Measurements from ENCODE around the gene RPS19. TPM values are rescaled to one million over a fixed set of nuclear protein-coding genes. Genes with fewer than 3 reads are reported as not detected.

RPS19 gene
- total RNA-seq, 1 experiment from 2014 or later, result 1,349 TPM

DNA sequence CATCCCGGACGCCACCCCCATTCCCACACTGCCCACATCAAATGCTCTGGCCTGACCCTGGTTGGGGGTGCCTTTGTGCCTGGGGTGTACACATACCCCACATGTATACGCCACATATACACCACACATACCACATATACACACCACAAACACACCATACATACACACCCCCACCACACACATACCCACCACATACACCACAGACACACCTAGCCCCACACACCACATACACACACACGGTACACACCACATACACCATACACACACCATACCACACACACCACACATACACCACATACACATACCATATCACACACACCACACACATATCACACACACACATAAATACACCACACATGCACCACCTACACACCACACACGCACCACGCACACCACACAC is 58.0 kb downstream of the RPS19 start:
- CTCF ChIA-PET, result no interaction called here
- DNase-seq (ENCODE audit: low read depth, low spot score), result no peak

DNA sequence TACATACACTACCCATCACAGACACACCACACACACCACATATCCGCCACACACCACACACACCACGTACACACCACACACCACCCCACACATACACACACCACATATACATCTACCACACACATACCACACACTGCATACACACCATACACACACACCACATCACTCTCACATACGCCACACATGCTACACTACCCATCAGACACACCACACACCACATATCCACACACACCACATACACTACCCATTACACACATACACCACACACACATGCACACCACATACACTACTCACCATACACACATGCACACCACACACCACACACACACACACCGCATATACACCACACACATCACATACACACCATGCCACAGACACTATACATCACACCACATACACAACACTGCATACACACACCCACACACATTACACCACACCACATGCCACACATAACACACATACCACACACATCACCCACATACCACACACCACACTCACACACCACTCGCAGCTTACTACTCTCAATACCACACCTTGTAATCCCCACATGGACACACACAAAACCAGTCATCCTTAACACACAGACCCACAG is 58.7 kb downstream of the RPS19 start:
- ChIA-PET CTCF (no interaction called here), POLR2A (no interaction called here)
- Histone ChIP-seq H3K4me1 (ENCODE audit: control insufficient read depth, insufficient read depth, low read length) (no peaks in the 10 kb centered on the region), H3K27ac (ENCODE audit: low read length) (no peak overlapping the region), H3K27me3 (ENCODE audit: control insufficient read depth, insufficient read depth, low read length) (no peaks in the 10 kb centered on the region), H3K4me3 (ENCODE audit: low read depth in 2 of 2, low read length in 2 of 2) (no peak overlapping the region), H3K36me3 (ENCODE audit: control insufficient read depth, insufficient read depth, low read length) (no peaks in the 10 kb centered on the region), H3K9me3 (ENCODE audit: control insufficient read depth, insufficient read depth, low read depth, low read length) (no peaks in the 10 kb centered on the region)
- in situ Hi-C loops (cut with HindIII; ENCODE audit: low pct_unique_long_range_greater_than_20kb, low sequenced_read_pairs) (no loop called here), intact Hi-C loops (cut with micrococcal nuclease; ENCODE audit: unreplicated experiment) (no loop called here)
- TF ChIP-seq POLR2AphosphoS5 (IDR thresholded peaks at IDR 0.05; ENCODE audit: low read depth, low read length) (no peak), SIN3A (IDR thresholded peaks at IDR 0.05; ENCODE audit: borderline replicate concordance, insufficient read depth, low read depth, low read length) (no peak), TCF7L2 (IDR thresholded peaks at IDR 0.05; ENCODE audit: low read depth, low read length) (no peak)
- TF ChIP-seq, protein P1, sequence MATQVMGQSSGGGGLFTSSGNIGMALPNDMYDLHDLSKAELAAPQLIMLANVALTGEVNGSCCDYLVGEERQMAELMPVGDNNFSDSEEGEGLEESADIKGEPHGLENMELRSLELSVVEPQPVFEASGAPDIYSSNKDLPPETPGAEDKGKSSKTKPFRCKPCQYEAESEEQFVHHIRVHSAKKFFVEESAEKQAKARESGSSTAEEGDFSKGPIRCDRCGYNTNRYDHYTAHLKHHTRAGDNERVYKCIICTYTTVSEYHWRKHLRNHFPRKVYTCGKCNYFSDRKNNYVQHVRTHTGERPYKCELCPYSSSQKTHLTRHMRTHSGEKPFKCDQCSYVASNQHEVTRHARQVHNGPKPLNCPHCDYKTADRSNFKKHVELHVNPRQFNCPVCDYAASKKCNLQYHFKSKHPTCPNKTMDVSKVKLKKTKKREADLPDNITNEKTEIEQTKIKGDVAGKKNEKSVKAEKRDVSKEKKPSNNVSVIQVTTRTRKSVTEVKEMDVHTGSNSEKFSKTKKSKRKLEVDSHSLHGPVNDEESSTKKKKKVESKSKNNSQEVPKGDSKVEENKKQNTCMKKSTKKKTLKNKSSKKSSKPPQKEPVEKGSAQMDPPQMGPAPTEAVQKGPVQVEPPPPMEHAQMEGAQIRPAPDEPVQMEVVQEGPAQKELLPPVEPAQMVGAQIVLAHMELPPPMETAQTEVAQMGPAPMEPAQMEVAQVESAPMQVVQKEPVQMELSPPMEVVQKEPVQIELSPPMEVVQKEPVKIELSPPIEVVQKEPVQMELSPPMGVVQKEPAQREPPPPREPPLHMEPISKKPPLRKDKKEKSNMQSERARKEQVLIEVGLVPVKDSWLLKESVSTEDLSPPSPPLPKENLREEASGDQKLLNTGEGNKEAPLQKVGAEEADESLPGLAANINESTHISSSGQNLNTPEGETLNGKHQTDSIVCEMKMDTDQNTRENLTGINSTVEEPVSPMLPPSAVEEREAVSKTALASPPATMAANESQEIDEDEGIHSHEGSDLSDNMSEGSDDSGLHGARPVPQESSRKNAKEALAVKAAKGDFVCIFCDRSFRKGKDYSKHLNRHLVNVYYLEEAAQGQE (IDR thresholded peaks at IDR 0.05; ENCODE audit: insufficient read depth in 1 of 2, low read depth in 2 of 2, low read length in 1 of 2), result no peak
- TF ChIP-seq, protein P2, sequence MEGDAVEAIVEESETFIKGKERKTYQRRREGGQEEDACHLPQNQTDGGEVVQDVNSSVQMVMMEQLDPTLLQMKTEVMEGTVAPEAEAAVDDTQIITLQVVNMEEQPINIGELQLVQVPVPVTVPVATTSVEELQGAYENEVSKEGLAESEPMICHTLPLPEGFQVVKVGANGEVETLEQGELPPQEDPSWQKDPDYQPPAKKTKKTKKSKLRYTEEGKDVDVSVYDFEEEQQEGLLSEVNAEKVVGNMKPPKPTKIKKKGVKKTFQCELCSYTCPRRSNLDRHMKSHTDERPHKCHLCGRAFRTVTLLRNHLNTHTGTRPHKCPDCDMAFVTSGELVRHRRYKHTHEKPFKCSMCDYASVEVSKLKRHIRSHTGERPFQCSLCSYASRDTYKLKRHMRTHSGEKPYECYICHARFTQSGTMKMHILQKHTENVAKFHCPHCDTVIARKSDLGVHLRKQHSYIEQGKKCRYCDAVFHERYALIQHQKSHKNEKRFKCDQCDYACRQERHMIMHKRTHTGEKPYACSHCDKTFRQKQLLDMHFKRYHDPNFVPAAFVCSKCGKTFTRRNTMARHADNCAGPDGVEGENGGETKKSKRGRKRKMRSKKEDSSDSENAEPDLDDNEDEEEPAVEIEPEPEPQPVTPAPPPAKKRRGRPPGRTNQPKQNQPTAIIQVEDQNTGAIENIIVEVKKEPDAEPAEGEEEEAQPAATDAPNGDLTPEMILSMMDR (IDR thresholded peaks at IDR 0.05), result no peak
- ATAC-seq (no peak), DNase-seq (ENCODE audit: low read depth, low spot score) (no peak)
- no TSS peak for BruUV-seq (replicated peaks)

More for the DNA sequence above, 58.0 kb downstream of the RPS19 start:
- no peak overlapping the region for H3K27ac ChIP-seq (ENCODE audit: low read length)
- no TSS peak for BruUV-seq (replicated peaks)
- no peak for ATAC-seq
- TF ChIP-seq POLR2AphosphoS5 (IDR thresholded peaks at IDR 0.05; ENCODE audit: low read depth, low read length) (no peak), TCF7L2 (IDR thresholded peaks at IDR 0.05; ENCODE audit: low read depth, low read length) (no peak), SIN3A (IDR thresholded peaks at IDR 0.05; ENCODE audit: borderline replicate concordance, insufficient read depth, low read depth, low read length) (no peak)
- TF ChIP-seq, protein P2 (IDR thresholded peaks at IDR 0.05), result no peak
- TF ChIP-seq, protein P1 (IDR thresholded peaks at IDR 0.05; ENCODE audit: insufficient read depth in 1 of 2, low read depth in 2 of 2, low read length in 1 of 2), result no peak
- intact Hi-C loops (cut with micrococcal nuclease; ENCODE audit: unreplicated experiment) (no loop called here), in situ Hi-C loops (cut with HindIII; ENCODE audit: low pct_unique_long_range_greater_than_20kb, low sequenced_read_pairs) (no loop called here)
- H3K27me3 ChIP-seq (ENCODE audit: control insufficient read depth, insufficient read depth, low read length), result no peaks in the 10 kb centered on the region
- POLR2A ChIA-PET, result no interaction called here
- H3K4me1 ChIP-seq (ENCODE audit: control insufficient read depth, insufficient read depth, low read length), result no peaks in the 10 kb centered on the region
- H3K4me3 ChIP-seq (ENCODE audit: low read depth in 2 of 2, low read length in 2 of 2), result no peak overlapping the region
- H3K36me3 ChIP-seq (ENCODE audit: control insufficient read depth, insufficient read depth, low read length), result no peaks in the 10 kb centered on the region
- H3K9me3 ChIP-seq (ENCODE audit: control insufficient read depth, insufficient read depth, low read depth, low read length), result no peaks in the 10 kb centered on the region
